HepG2 (cell line): ENCODE data around the gene RCOR1. TPM values are rescaled to one million over a fixed set of nuclear protein-coding genes. Genes with fewer than 3 reads are reported as not detected.
A peak's percentile ranks its signal among the peaks of the same experiment; 100 is the strongest.

ENCODE experiments used
- ATM ChIP-seq: fragments of 450-650 bp; IDR thresholded peaks from 2 replicates; pipeline ENCODE4 v1.7.1; 2017; ENCODE audit warnings: mild to moderate bottlenecking, borderline replicate concordance
- GABPB1 ChIP-seq: IDR thresholded peaks from 2 replicates; pipeline ENCODE4 v1.6.1; 2016; ENCODE audit warnings: mild to moderate bottlenecking, missing genetic modification reagents, moderate library complexity, missing compliant biosample characterization
- HMGXB4 ChIP-seq, 2 experiments: sonication (generic) in 1 of 2; formaldehyde crosslinking in 1 of 2; IDR thresholded peaks; 2 replicates each; pipeline versions ENCODE4 v1.4.0 to v1.6.1; 2018 to 2020; ENCODE audit warnings: missing genetic modification reagents in 2 of 2, borderline replicate concordance in 1 of 2, low read depth in 1 of 2, mild to moderate bottlenecking in 1 of 2, missing biosample characterization in 1 of 2
- KMT2B ChIP-seq: IDR thresholded peaks from 2 replicates; pipeline ENCODE4 v1.6.1; 2016; ENCODE audit warnings: missing genetic modification reagents, missing compliant biosample characterization
- MXI1 ChIP-seq: IDR thresholded peaks from 3 replicates; pipeline ENCODE4 v1.6.1; 2012; ENCODE audit warnings: low read depth, low read length, inconsistent platforms, borderline replicate concordance
- RBFOX2 ChIP-seq: fragments of 200-400 bp; formaldehyde crosslinking; IDR thresholded peaks from 2 replicates; pipeline ENCODE4 v1.6.1; 2017; ENCODE audit warnings: low read depth, mild to moderate bottlenecking, low read length
- TAF1 ChIP-seq: sonication (generic); formaldehyde crosslinking; IDR thresholded peaks from 2 replicates; pipeline ENCODE4 v1.4.0; 2020; ENCODE audit warnings: missing genetic modification reagents
- XRCC5 ChIP-seq: fragments of 200-400 bp; formaldehyde crosslinking; optimal IDR thresholded peaks from 2 replicates; pipeline ENCODE3; 2017; ENCODE audit warnings: mild to moderate bottlenecking, low read length
- ZBTB33 ChIP-seq: sonication (generic); formaldehyde crosslinking; IDR thresholded peaks from 2 replicates; pipeline ENCODE4 v1.4.0; 2020; ENCODE audit warnings: missing genetic modification reagents
- ZNF10 ChIP-seq: sonication (generic); formaldehyde crosslinking; IDR thresholded peaks from 2 replicates; pipeline ENCODE4 v1.4.0; 2020; ENCODE audit warnings: mild to moderate bottlenecking, low read depth, missing genetic modification reagents, borderline replicate concordance
- ZNF382 ChIP-seq: sonication (generic); formaldehyde crosslinking; IDR thresholded peaks from 2 replicates; pipeline ENCODE4 v1.5.0; 2020; ENCODE audit warnings: missing genetic modification reagents, mild to moderate bottlenecking, borderline replicate concordance
- ZNF496 ChIP-seq: sonication (generic); formaldehyde crosslinking; IDR thresholded peaks from 2 replicates; pipeline ENCODE4 v1.8.1; 2023; ENCODE audit warnings: mild to moderate bottlenecking, moderate library complexity, missing genetic modification reagents; ENCODE audit not compliant: insufficient replicate concordance
- ZNF772 ChIP-seq: sonication (generic); formaldehyde crosslinking; IDR thresholded peaks from 2 replicates; pipeline ENCODE4 v1.5.0; 2020; ENCODE audit warnings: mild to moderate bottlenecking, missing genetic modification reagents
- ZSCAN30 ChIP-seq: sonication (generic); formaldehyde crosslinking; IDR thresholded peaks from 2 replicates; pipeline ENCODE4 v1.5.0; 2020; ENCODE audit warnings: mild to moderate bottlenecking, missing genetic modification reagents
- polyA plus RNA-seq, 8 experiments: library from polyadenylated mRNA; depleted of rRNA in 3 of 8; stranded (reverse) in 7 of 8; unstranded in 1 of 8; fragments of >200 nt; fragmentation: Illumina TruSeq in 4 of 8; extraction: Trizol in 4 of 8; gene quantifications; 2 replicates each; pipeline versions ENCODE4 v1.2.1 to v1.2.3, GENCODE V29; 2011 to 2016; ENCODE audit warnings: low read depth in 4 of 8, missing spikeins in 1 of 8, mixed read lengths in 1 of 8; ENCODE audit not compliant: insufficient read depth in 1 of 8
- total RNA-seq, 5 experiments: library from RNA; depleted of rRNA; stranded (reverse); fragments of >200 nt; fragmentation: Illumina TruSeq; extraction: Trizol; gene quantifications; 2 replicates each; pipeline ENCODE4 v1.2.3, GENCODE V29; 2016; ENCODE audit warnings: low read depth in 1 of 5
- TF ChIP-seq, protein P1 (sequence below): sonication (generic); formaldehyde crosslinking; IDR thresholded peaks from 2 replicates; pipeline ENCODE4 v1.4.0; 2020; ENCODE audit warnings: mild to moderate bottlenecking, missing genetic modification reagents, borderline replicate concordance
- TF ChIP-seq, protein P2 (sequence below): sonication (generic); formaldehyde crosslinking; IDR thresholded peaks from 2 replicates; pipeline ENCODE4 v1.4.0; 2020; ENCODE audit warnings: missing genetic modification reagents

The RCOR1 gene
- total and polyA plus RNA-seq, 2 of the 13 experiments (the other 11 are each of a cell fraction or from before 2014, with no cell fraction given): 10.2 to 11.1 TPM

DNA sequence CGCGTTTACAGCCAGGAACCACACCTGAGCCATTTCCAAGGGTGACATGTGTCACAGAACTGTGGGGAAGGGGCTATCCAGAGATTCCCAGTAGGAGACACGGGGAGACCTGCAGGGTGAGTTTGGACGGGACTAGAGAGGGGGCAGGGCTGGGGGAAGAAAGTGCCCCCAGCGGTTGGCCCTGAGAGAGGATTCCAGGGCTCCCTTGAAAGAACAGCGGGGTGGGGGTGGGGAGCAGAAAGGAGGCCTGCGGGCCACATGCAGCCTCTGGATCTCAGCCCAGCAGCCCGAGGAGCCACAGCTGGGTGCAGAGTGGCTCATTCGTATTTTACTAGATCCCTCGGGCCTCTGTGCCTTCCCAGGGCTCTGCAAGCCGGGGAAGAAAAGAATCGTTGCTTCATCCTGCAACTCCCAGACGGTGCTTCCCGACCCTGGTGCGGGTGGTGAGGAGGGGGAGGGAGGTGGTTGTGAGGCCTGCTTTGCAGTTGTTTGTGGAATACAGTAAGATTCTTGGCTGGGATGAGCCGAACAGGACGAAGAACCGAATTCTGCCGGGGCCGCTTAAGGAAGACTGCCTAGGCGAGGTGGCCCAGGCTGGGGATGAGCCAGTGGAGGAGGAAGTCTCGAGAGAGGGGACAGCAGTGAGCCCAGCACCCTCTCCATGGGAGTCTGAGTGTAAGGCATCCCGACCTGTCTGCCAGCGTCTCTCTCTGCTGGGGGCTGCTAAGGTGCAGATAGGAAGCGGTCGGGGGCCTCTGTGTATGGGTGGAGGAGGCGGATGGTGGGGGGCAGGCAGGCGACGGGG lies 46.8 kb upstream of the RCOR1 start (continued):
- TF ChIP-seq, protein P1, sequence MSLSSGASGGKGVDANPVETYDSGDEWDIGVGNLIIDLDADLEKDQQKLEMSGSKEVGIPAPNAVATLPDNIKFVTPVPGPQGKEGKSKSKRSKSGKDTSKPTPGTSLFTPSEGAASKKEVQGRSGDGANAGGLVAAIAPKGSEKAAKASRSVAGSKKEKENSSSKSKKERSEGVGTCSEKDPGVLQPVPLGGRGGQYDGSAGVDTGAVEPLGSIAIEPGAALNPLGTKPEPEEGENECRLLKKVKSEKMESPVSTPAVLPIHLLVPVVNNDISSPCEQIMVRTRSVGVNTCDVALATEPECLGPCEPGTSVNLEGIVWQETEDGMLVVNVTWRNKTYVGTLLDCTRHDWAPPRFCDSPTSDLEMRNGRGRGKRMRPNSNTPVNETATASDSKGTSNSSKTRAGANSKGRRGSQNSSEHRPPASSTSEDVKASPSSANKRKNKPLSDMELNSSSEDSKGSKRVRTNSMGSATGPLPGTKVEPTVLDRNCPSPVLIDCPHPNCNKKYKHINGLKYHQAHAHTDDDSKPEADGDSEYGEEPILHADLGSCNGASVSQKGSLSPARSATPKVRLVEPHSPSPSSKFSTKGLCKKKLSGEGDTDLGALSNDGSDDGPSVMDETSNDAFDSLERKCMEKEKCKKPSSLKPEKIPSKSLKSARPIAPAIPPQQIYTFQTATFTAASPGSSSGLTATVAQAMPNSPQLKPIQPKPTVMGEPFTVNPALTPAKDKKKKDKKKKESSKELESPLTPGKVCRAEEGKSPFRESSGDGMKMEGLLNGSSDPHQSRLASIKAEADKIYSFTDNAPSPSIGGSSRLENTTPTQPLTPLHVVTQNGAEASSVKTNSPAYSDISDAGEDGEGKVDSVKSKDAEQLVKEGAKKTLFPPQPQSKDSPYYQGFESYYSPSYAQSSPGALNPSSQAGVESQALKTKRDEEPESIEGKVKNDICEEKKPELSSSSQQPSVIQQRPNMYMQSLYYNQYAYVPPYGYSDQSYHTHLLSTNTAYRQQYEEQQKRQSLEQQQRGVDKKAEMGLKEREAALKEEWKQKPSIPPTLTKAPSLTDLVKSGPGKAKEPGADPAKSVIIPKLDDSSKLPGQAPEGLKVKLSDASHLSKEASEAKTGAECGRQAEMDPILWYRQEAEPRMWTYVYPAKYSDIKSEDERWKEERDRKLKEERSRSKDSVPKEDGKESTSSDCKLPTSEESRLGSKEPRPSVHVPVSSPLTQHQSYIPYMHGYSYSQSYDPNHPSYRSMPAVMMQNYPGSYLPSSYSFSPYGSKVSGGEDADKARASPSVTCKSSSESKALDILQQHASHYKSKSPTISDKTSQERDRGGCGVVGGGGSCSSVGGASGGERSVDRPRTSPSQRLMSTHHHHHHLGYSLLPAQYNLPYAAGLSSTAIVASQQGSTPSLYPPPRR (CRISPR knock-in tag): no peak
- TF ChIP-seq TAF1 (CRISPR knock-in tag) (peak; percentile 65; the same call in 1 of the 2 replicates), XRCC5 (peak; percentile 12), RBFOX2 (no peak), GABPB1 (CRISPR knock-in tag) (peak; percentile 10; the same call in 1 of the 2 replicates), ZNF772 (no peak; the same call in 1 of the 2 replicates), ATM (no peak), ZNF382 (CRISPR knock-in tag) (no peak), ZNF10 (CRISPR knock-in tag) (no peak), ZSCAN30 (CRISPR knock-in tag) (no peak), MXI1 (no peak), HMGXB4 (CRISPR knock-in tag; IDR thresholded peaks at IDR 0.05; ENCODE audit: borderline replicate concordance in 1 of 2, low read depth in 1 of 2) (peak; percentile 66 to 85; a peak in 3 of 4 replicates), ZNF496 (no peak), ZBTB33 (CRISPR knock-in tag) (no peak), KMT2B (CRISPR knock-in tag) (no peak)
- TF ChIP-seq, protein P2, sequence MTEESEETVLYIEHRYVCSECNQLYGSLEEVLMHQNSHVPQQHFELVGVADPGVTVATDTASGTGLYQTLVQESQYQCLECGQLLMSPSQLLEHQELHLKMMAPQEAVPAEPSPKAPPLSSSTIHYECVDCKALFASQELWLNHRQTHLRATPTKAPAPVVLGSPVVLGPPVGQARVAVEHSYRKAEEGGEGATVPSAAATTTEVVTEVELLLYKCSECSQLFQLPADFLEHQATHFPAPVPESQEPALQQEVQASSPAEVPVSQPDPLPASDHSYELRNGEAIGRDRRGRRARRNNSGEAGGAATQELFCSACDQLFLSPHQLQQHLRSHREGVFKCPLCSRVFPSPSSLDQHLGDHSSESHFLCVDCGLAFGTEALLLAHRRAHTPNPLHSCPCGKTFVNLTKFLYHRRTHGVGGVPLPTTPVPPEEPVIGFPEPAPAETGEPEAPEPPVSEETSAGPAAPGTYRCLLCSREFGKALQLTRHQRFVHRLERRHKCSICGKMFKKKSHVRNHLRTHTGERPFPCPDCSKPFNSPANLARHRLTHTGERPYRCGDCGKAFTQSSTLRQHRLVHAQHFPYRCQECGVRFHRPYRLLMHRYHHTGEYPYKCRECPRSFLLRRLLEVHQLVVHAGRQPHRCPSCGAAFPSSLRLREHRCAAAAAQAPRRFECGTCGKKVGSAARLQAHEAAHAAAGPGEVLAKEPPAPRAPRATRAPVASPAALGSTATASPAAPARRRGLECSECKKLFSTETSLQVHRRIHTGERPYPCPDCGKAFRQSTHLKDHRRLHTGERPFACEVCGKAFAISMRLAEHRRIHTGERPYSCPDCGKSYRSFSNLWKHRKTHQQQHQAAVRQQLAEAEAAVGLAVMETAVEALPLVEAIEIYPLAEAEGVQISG (CRISPR knock-in tag): no peak; the same call in 1 of the 2 replicates
